HL-60 (cell line): Measurements from ENCODE around the gene EXOC4.

Source experiments
- POLR2AphosphoS5 ChIP-seq: IDR thresholded peaks from 2 replicates; pipeline ENCODE4 v1.6.1; 2012; ENCODE audit warnings: low read depth
- TF ChIP-seq, protein P1 (sequence below): IDR thresholded peaks from one replicate; pipeline ENCODE4 v1.5.1; 2011; ENCODE audit warnings: low read length, control low read depth, inconsistent platforms; ENCODE audit not compliant: insufficient read depth

GRCh38 chr7:133822868-133823552, 570.1 kb downstream of the EXOC4 start:
- TF ChIP-seq POLR2AphosphoS5 = no peak
- TF ChIP-seq, protein P1, sequence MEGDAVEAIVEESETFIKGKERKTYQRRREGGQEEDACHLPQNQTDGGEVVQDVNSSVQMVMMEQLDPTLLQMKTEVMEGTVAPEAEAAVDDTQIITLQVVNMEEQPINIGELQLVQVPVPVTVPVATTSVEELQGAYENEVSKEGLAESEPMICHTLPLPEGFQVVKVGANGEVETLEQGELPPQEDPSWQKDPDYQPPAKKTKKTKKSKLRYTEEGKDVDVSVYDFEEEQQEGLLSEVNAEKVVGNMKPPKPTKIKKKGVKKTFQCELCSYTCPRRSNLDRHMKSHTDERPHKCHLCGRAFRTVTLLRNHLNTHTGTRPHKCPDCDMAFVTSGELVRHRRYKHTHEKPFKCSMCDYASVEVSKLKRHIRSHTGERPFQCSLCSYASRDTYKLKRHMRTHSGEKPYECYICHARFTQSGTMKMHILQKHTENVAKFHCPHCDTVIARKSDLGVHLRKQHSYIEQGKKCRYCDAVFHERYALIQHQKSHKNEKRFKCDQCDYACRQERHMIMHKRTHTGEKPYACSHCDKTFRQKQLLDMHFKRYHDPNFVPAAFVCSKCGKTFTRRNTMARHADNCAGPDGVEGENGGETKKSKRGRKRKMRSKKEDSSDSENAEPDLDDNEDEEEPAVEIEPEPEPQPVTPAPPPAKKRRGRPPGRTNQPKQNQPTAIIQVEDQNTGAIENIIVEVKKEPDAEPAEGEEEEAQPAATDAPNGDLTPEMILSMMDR = no peak
